ENCODE measurements around the gene METTL6.

GRCh38 chr3:15452961-15453360 is 25.6 kb upstream of the METTL6 start:
- TF ChIP-seq YY1 (IDR thresholded peaks at IDR 0.05; ENCODE audit: insufficient read depth, insufficient read length), result no peak
- TF ChIP-seq ZNF274 (IDR thresholded peaks at IDR 0.05; ENCODE audit: low read depth, low read length), result no peak
- TF ChIP-seq SUZ12 (IDR thresholded peaks at IDR 0.05; ENCODE audit: extremely low read depth, insufficient read depth, insufficient read length), result no peak

All from NT2/D1 (cell line).